ENCODE measurements around the gene RRH. TPM values are rescaled to one million over a fixed set of nuclear protein-coding genes. Genes with fewer than 3 reads are reported as not detected.

The RRH gene
- total and polyA plus RNA-seq, 2 of the 4 experiments (the other 2 are of a cell fraction), result 0.05 TPM; not detected in 1

- Histone ChIP-seq H3K56ac (ENCODE audit: extremely low read depth, insufficient read depth, low read length) (no peak overlapping the region), H2AK5ac (ENCODE audit: low read depth, low read length) (no peak overlapping the region), H3K9me1 (ENCODE audit: insufficient read depth, low read length) (no peaks in the 10 kb centered on the region), H3K18ac (ENCODE audit: low read depth, low read length) (no peak overlapping the region), H3K4me3 (ENCODE audit: insufficient read depth, low read depth, low read length) (no peak overlapping the region), H3K27me3 (ENCODE audit: control insufficient read depth, insufficient read depth, low read length) (no peaks in the 10 kb centered on the region), H3K36me3 (ENCODE audit: control insufficient read depth, insufficient read depth, low read length) (no peaks in the 10 kb centered on the region), H3K4me1 (ENCODE audit: control insufficient read depth, insufficient read depth, low read length) (no peaks in the 10 kb centered on the region), H3K9ac (ENCODE audit: low read depth, low read length) (no peak overlapping the region), H2BK120ac (ENCODE audit: low read depth, low read length) (no peak overlapping the region), H4K5ac (ENCODE audit: low read depth, low read length) (no peak overlapping the region), H2BK15ac (ENCODE audit: low read depth, low read length) (no peak overlapping the region), H4K20me1 (ENCODE audit: insufficient read depth, low read length) (no peaks in the 10 kb centered on the region), H3K14ac (replicated peaks; ENCODE audit: low read depth, low read length) (no peak overlapping the region), H3K4ac (ENCODE audit: low read depth, low read length) (no peak overlapping the region), H3K79me1 (ENCODE audit: low read depth in 1 of 2, low read length in 2 of 2) (peaks cover 1 to 4% of the 10 kb centered on the region in 2 experiments; a peak in 2 of 4 replicates), H2AFZ (replicated peaks; ENCODE audit: low read length, poor library complexity) (no peak overlapping the region), H4K91ac (ENCODE audit: insufficient read depth, low read depth, low read length) (no peak overlapping the region), H2BK5ac (ENCODE audit: low read depth, low read length, poor library complexity, severe bottlenecking) (no peak overlapping the region), H4K8ac (ENCODE audit: low read depth in 2 of 2, low read length in 2 of 2) (no peak overlapping the region), H2AK9ac (replicated peaks; ENCODE audit: low read depth, low read length, poor library complexity) (no peak overlapping the region), H3K23ac (ENCODE audit: low read depth, low read length) (no peak overlapping the region), H3K27ac (ENCODE audit: insufficient read depth, low read length) (no peak overlapping the region), H2BK20ac (ENCODE audit: low read depth, low read length) (no peak overlapping the region), H3K9me3 (ENCODE audit: control insufficient read depth, insufficient read depth, low read length) (no peaks in the 10 kb centered on the region), H3K4me2 (ENCODE audit: low read depth, low read length) (no peak overlapping the region)
- ATAC-seq (ENCODE audit: low read depth) (no peak), DNase-seq (no peak)
- dilution Hi-C loops (cut with HindIII; ENCODE audit: low sequenced_read_pairs, unreplicated experiment) (no loop called here), in situ Hi-C loops (cut with MboI; ENCODE audit: low sequenced_read_pairs) (loop anchor here (10.0 kb wide), 3 partner anchors 106 to 386 kb away; partner anchors contain the start of gene CASP6), intact Hi-C loops (cut with micrococcal nuclease) (no loop called here)
- ChIA-PET CTCF (no interaction called here), POLR2A (ENCODE audit: unreplicated experiment) (no interaction called here)
- no TSS peak for BruUV-seq (replicated peaks)
- WGBS, 2 experiments (ENCODE audit: extremely low coverage in 2 of 2, insufficient read length in 1 of 2), result 20% methylated on average over 3 of the region's 11 CpGs; no CpG with 5 or more reads in 1 of the 2 experiments
- TF ChIP-seq NFE2L2 (IDR thresholded peaks at IDR 0.05; ENCODE audit: low read depth, low read length), result no peak
- TF ChIP-seq POLR2A (IDR thresholded peaks at IDR 0.05; ENCODE audit: low read depth, low read length), result no peak
- TF ChIP-seq ELK1 (IDR thresholded peaks at IDR 0.05; ENCODE audit: borderline replicate concordance, low read depth, low read length), result no peak
- TF ChIP-seq USF2 (IDR thresholded peaks at IDR 0.05; ENCODE audit: low read depth, low read length), result no peak
- TF ChIP-seq RCOR1 (IDR thresholded peaks at IDR 0.05; ENCODE audit: insufficient replicate concordance, low read length), result no peak
- no peak for TF ChIP-seq MXI1 (IDR thresholded peaks at IDR 0.05; ENCODE audit: borderline replicate concordance, low read depth, low read length)
- no peak for TF ChIP-seq FOS (IDR thresholded peaks at IDR 0.05; ENCODE audit: low read depth, low read length)
- no peak for TF ChIP-seq CHD1 (IDR thresholded peaks at IDR 0.05; ENCODE audit: low read depth, low read length)
- TF ChIP-seq RFX5 (IDR thresholded peaks at IDR 0.05; ENCODE audit: low read depth, low read length), result no peak
- TF ChIP-seq RAD21 (IDR thresholded peaks at IDR 0.05; ENCODE audit: low read length), result no peak
- TF ChIP-seq CTCF (conservative IDR thresholded peaks at IDR 0.05; ENCODE audit: low read depth, low read length), result no peak
- no peak for TF ChIP-seq MAFK (IDR thresholded peaks at IDR 0.05; ENCODE audit: low read depth, low read length)
- no peak for TF ChIP-seq MAZ (IDR thresholded peaks at IDR 0.05; ENCODE audit: borderline replicate concordance, low read depth, low read length)
- no peak for TF ChIP-seq BHLHE40 (IDR thresholded peaks at IDR 0.05; ENCODE audit: low read depth, low read length)
- no peak for TF ChIP-seq CEBPB (IDR thresholded peaks at IDR 0.05; ENCODE audit: low read depth, low read length)
Observed at GRCh38 chr4:109810552-109811387, 17.0 kb upstream of the RRH start.
